ENCODE results near the gene KDM6B.
"Not testable (repeated sequence)": the region's sequence is repeated elsewhere in the genome, so short reads cannot be mapped to it uniquely, and the experiment has no call there.

The KDM6B gene

GRCh38 chr17:7809086-7809790 lies 24.8 kb upstream of the KDM6B start:
- H3K4me2 ChIP-seq (ENCODE audit: insufficient read depth, low read length, poor library complexity, severe bottlenecking), result no peak overlapping the region
- H3K4me1 ChIP-seq (ENCODE audit: control insufficient read depth in 2 of 2, insufficient read depth in 1 of 2, low read depth in 1 of 2, low read length in 2 of 2), result no peaks in the 10 kb centered on the region
- no peak overlapping the region for H2BK12ac ChIP-seq (ENCODE audit: low read length)
- H4K8ac ChIP-seq (ENCODE audit: low read depth, low read length), result no peak overlapping the region
- H3K36me3 ChIP-seq (replicated peaks in 1 of 2; ENCODE audit: control insufficient read depth in 2 of 2, insufficient read depth in 2 of 2, low read length in 2 of 2), result no peaks in the 10 kb centered on the region
- no peak overlapping the region for H2BK15ac ChIP-seq (ENCODE audit: low read length)
- no peak overlapping the region for H2BK5ac ChIP-seq (ENCODE audit: low read length)
- H3K27me3 ChIP-seq (ENCODE audit: control insufficient read depth in 3 of 3, insufficient read depth in 3 of 3, low read depth in 1 of 3, low read length in 3 of 3), result peaks cover 0 to 23% (median 0%) of the 10 kb centered on the region in 3 experiments
- H3K18ac ChIP-seq (ENCODE audit: low read length), result no peak overlapping the region
- no peak overlapping the region for H2BK120ac ChIP-seq (ENCODE audit: low read depth, low read length)
- H3K27ac ChIP-seq (replicated peaks; ENCODE audit: low read length), result no peak overlapping the region
- H3K23ac ChIP-seq (ENCODE audit: low read depth, low read length, poor library complexity), result no peak overlapping the region
- no peak overlapping the region for H3K4me3 ChIP-seq (ENCODE audit: low read length in 2 of 2)
- H4K91ac ChIP-seq (ENCODE audit: low read depth, low read length, poor library complexity), result no peak overlapping the region
- no peaks in the 10 kb centered on the region for H3K9me3 ChIP-seq (replicated peaks in 1 of 2; ENCODE audit: control insufficient read depth in 2 of 2, insufficient read depth in 1 of 2, low read depth in 1 of 2, low read length in 2 of 2)
- H3K79me1 ChIP-seq (ENCODE audit: low read depth, low read length), result no peaks in the 10 kb centered on the region
- H2AK5ac ChIP-seq (ENCODE audit: low read depth, low read length), result no peak overlapping the region
- H3K4ac ChIP-seq (ENCODE audit: low read length), result no peak overlapping the region
- no peak overlapping the region for H3K9ac ChIP-seq (ENCODE audit: low read depth, low read length, poor library complexity)
- no peak overlapping the region for H3K14ac ChIP-seq (ENCODE audit: low read length)
- DNase-seq (ENCODE audit: low spot score), result no peak
- H2AFZ ChIP-seq (ENCODE audit: low read length), result no peak overlapping the region
- no CpG with 5 or more reads among the region's 11 CpGs for WGBS, 2 donors (ENCODE audit: extremely low coverage in 2 of 2, insufficient read length in 2 of 2, insufficient replicate concordance in 1 of 2)

GRCh38 chr17:7809791-7810343 lies 24.1 kb upstream of the KDM6B start:
- H2BK5ac ChIP-seq (ENCODE audit: low read length); H2BK12ac ChIP-seq (ENCODE audit: low read length); H3K9ac ChIP-seq (ENCODE audit: low read depth, low read length, poor library complexity); H3K4me3 ChIP-seq (ENCODE audit: low read length in 2 of 2); H3K4me1 ChIP-seq (ENCODE audit: control insufficient read depth in 2 of 2, insufficient read depth in 1 of 2, low read depth in 1 of 2, low read length in 2 of 2); H3K14ac ChIP-seq (ENCODE audit: low read length); H3K79me1 ChIP-seq (ENCODE audit: low read depth, low read length); H2AFZ ChIP-seq (ENCODE audit: low read length); H4K8ac ChIP-seq (ENCODE audit: low read depth, low read length); H3K9me3 ChIP-seq (replicated peaks in 1 of 2; ENCODE audit: control insufficient read depth in 2 of 2, insufficient read depth in 1 of 2, low read depth in 1 of 2, low read length in 2 of 2); H4K91ac ChIP-seq (ENCODE audit: low read depth, low read length, poor library complexity); H3K36me3 ChIP-seq (replicated peaks in 1 of 2; ENCODE audit: control insufficient read depth in 2 of 2, insufficient read depth in 2 of 2, low read length in 2 of 2); DNase-seq (ENCODE audit: low spot score); H3K4me2 ChIP-seq (ENCODE audit: insufficient read depth, low read length, poor library complexity, severe bottlenecking); H3K4ac ChIP-seq (ENCODE audit: low read length); H2AK5ac ChIP-seq (ENCODE audit: low read depth, low read length); H3K18ac ChIP-seq (ENCODE audit: low read length); H3K23ac ChIP-seq (ENCODE audit: low read depth, low read length, poor library complexity); H2BK120ac ChIP-seq (ENCODE audit: low read depth, low read length); H2BK15ac ChIP-seq (ENCODE audit: low read length); H3K27ac ChIP-seq (replicated peaks; ENCODE audit: low read length): not testable (repeated sequence)
- no CpG with 5 or more reads among the region's 9 CpGs for WGBS, 2 donors (ENCODE audit: extremely low coverage in 2 of 2, insufficient read length in 2 of 2, insufficient replicate concordance in 1 of 2)
- H3K27me3 ChIP-seq (ENCODE audit: control insufficient read depth in 3 of 3, insufficient read depth in 3 of 3, low read depth in 1 of 3, low read length in 3 of 3), result peaks cover 0 to 22% (median 0%) of the 10 kb centered on the region in 3 experiments

DNA sequence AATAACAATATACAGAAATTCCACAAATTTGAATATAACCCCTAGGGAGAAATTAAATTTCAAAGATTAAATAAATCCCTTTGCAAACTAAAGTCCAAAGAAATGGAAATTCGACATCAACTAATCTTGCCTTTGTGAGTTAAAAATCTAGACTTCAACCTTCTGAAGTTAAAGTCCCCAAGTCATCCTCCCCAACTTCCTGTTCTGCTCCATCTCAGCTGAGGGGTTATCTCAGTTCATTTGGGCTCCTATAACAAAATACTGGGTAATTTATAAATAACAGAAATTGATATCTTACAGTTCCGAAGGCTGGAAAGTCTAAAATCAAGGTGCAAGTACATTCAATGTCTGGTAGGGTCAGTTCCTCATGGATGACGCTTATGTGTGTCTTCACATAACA lies 22.8 kb upstream of the KDM6B start:
- no CpG with 5 or more reads among the region's 3 CpGs for WGBS, 2 donors (ENCODE audit: extremely low coverage in 2 of 2, insufficient read length in 2 of 2, insufficient replicate concordance in 1 of 2)

GRCh38 chr17:7814969-7815368 lies 19.0 kb upstream of the KDM6B start:
- no peak overlapping the region for H2BK120ac ChIP-seq (ENCODE audit: low read depth, low read length)
- no peak overlapping the region for H2AFZ ChIP-seq (ENCODE audit: low read length)
- no peak overlapping the region for H3K4me3 ChIP-seq (ENCODE audit: low read length in 2 of 2)
- no peak overlapping the region for H2BK12ac ChIP-seq (ENCODE audit: low read length)
- H3K4me1 ChIP-seq (ENCODE audit: control insufficient read depth in 2 of 2, insufficient read depth in 1 of 2, low read depth in 1 of 2, low read length in 2 of 2), result no peaks in the 10 kb centered on the region
- no peak overlapping the region for H2BK15ac ChIP-seq (ENCODE audit: low read length)
- H3K4me2 ChIP-seq (ENCODE audit: insufficient read depth, low read length, poor library complexity, severe bottlenecking), result no peak overlapping the region
- H3K14ac ChIP-seq (ENCODE audit: low read length), result no peak overlapping the region
- no peak overlapping the region for H3K23ac ChIP-seq (ENCODE audit: low read depth, low read length, poor library complexity)
- peaks cover 0 to 34% (median 2%) of the 10 kb centered on the region in 3 experiments for H3K27me3 ChIP-seq (ENCODE audit: control insufficient read depth in 3 of 3, insufficient read depth in 3 of 3, low read depth in 1 of 3, low read length in 3 of 3)
- no peak overlapping the region for H3K4ac ChIP-seq (ENCODE audit: low read length)
- H3K18ac ChIP-seq (ENCODE audit: low read length), result no peak overlapping the region
- H2AK5ac ChIP-seq (ENCODE audit: low read depth, low read length), result no peak overlapping the region
- WGBS, 2 donors (ENCODE audit: extremely low coverage in 2 of 2, insufficient read length in 2 of 2, insufficient replicate concordance in 1 of 2), result no CpG with 5 or more reads among the region's 5 CpGs
- no peaks in the 10 kb centered on the region for H3K79me1 ChIP-seq (ENCODE audit: low read depth, low read length)
- H2BK5ac ChIP-seq (ENCODE audit: low read length), result no peak overlapping the region
- DNase-seq (ENCODE audit: low spot score), result no peak
- no peaks in the 10 kb centered on the region for H3K36me3 ChIP-seq (replicated peaks in 1 of 2; ENCODE audit: control insufficient read depth in 2 of 2, insufficient read depth in 2 of 2, low read length in 2 of 2)
- H3K27ac ChIP-seq (replicated peaks; ENCODE audit: low read length), result no peak overlapping the region
- H3K9ac ChIP-seq (ENCODE audit: low read depth, low read length, poor library complexity), result no peak overlapping the region
- no peak overlapping the region for H4K8ac ChIP-seq (ENCODE audit: low read depth, low read length)
- no peaks in the 10 kb centered on the region for H3K9me3 ChIP-seq (replicated peaks in 1 of 2; ENCODE audit: control insufficient read depth in 2 of 2, insufficient read depth in 1 of 2, low read depth in 1 of 2, low read length in 2 of 2)
- no peak overlapping the region for H4K91ac ChIP-seq (ENCODE audit: low read depth, low read length, poor library complexity)

More for the DNA sequence above, 22.8 kb upstream of the KDM6B start:
- DNase-seq (ENCODE audit: low spot score), result no peak
- Histone ChIP-seq H3K4me3 (ENCODE audit: low read length in 2 of 2) (no peak overlapping the region), H3K9me3 (replicated peaks in 1 of 2; ENCODE audit: control insufficient read depth in 2 of 2, insufficient read depth in 1 of 2, low read depth in 1 of 2, low read length in 2 of 2) (no peaks in the 10 kb centered on the region), H3K4me1 (ENCODE audit: control insufficient read depth in 2 of 2, insufficient read depth in 1 of 2, low read depth in 1 of 2, low read length in 2 of 2) (no peaks in the 10 kb centered on the region), H3K4ac (ENCODE audit: low read length) (no peak overlapping the region), H3K9ac (ENCODE audit: low read depth, low read length, poor library complexity) (no peak overlapping the region), H2BK15ac (ENCODE audit: low read length) (no peak overlapping the region), H3K18ac (ENCODE audit: low read length) (no peak overlapping the region), H3K27me3 (ENCODE audit: control insufficient read depth in 3 of 3, insufficient read depth in 3 of 3, low read depth in 1 of 3, low read length in 3 of 3) (peaks cover 0 to 22% (median 0%) of the 10 kb centered on the region in 3 experiments), H2BK120ac (ENCODE audit: low read depth, low read length) (no peak overlapping the region), H2AFZ (ENCODE audit: low read length) (no peak overlapping the region), H3K14ac (ENCODE audit: low read length) (no peak overlapping the region), H2BK12ac (ENCODE audit: low read length) (no peak overlapping the region), H4K8ac (ENCODE audit: low read depth, low read length) (no peak overlapping the region), H3K27ac (replicated peaks; ENCODE audit: low read length) (no peak overlapping the region), H2BK5ac (ENCODE audit: low read length) (no peak overlapping the region), H4K91ac (ENCODE audit: low read depth, low read length, poor library complexity) (no peak overlapping the region), H3K79me1 (ENCODE audit: low read depth, low read length) (no peaks in the 10 kb centered on the region), H3K4me2 (ENCODE audit: insufficient read depth, low read length, poor library complexity, severe bottlenecking) (no peak overlapping the region), H3K23ac (ENCODE audit: low read depth, low read length, poor library complexity) (no peak overlapping the region), H3K36me3 (replicated peaks in 1 of 2; ENCODE audit: control insufficient read depth in 2 of 2, insufficient read depth in 2 of 2, low read length in 2 of 2) (no peaks in the 10 kb centered on the region), H2AK5ac (ENCODE audit: low read depth, low read length) (no peak overlapping the region)
